Adrenal gland (tissue), 12 donors: ENCODE measurements around the gene AGR2. TPM values are rescaled to one million over a fixed set of nuclear protein-coding genes. Genes with fewer than 3 reads are reported as not detected.
A peak's percentile ranks its signal among the peaks of the same experiment; 100 is the strongest.
"Not testable (repeated sequence)": the region's sequence is repeated elsewhere in the genome, so short reads cannot be mapped to it uniquely, and the experiment has no call there.

ENCODE experiments used
- DNase-seq, 7 donors: peaks; one replicate each; pipeline ENCODE4 v3.0.0-alpha.2; 2019 to 2020
- H3K27ac ChIP-seq, 5 donors: fragments of 200-600 bp; sonication (generic) in 4 of 5; 1 replicate in 3 of 5; 2 replicates in 2 of 5; pipeline versions ENCODE4 v1.5.1 to v1.8.0; 2016 to 2020; ENCODE audit warnings: mild to moderate bottlenecking in 1 of 5
- H3K27me3 ChIP-seq: fragments of 200-600 bp; 2 replicates; pipeline ENCODE4 v1.8.0; 2021
- H3K36me3 ChIP-seq, 2 donors: fragments of 200-600 bp; replicated peaks in 1 of 2; 1 replicate in 1 of 2; 2 replicates in 1 of 2; pipeline versions ENCODE4 v1.5.1 to v1.8.0; 2018 to 2022
- H3K4me1 ChIP-seq, 2 donors: fragments of 200-600 bp; replicated peaks in 1 of 2; 1 replicate in 1 of 2; 2 replicates in 1 of 2; pipeline versions ENCODE4 v1.5.1 to v1.8.0; 2018 to 2021
- H3K4me3 ChIP-seq, 4 donors: fragments of 200-600 bp; sonication (generic) in 3 of 4; one replicate each; pipeline ENCODE4 v1.5.1; 2016 to 2018
- H3K9me3 ChIP-seq, 3 donors: fragments of 200-600 bp; sonication (generic) in 1 of 3; replicated peaks in 1 of 3; 1 replicate in 2 of 3; 2 replicates in 1 of 3; pipeline versions ENCODE4 v1.5.1 to v1.8.0; 2016 to 2021
- CTCF ChIP-seq, 6 experiments: fragments of 450-650 bp in 4 of 6; fragments of 200-600 bp in 2 of 6; sonication (generic) in 1 of 6; IDR thresholded peaks; 1 replicate in 5 of 6; 2 replicates in 1 of 6; pipeline versions ENCODE4 v1.5.1 to v1.8.0; 2016 to 2021; ENCODE audit warnings: antibody characterized with exemption in 6 of 6, mild to moderate bottlenecking in 2 of 6, moderate library complexity in 1 of 6
- POLR2A ChIP-seq, 2 donors: fragments of 450-650 bp; IDR thresholded peaks; one replicate each; pipeline ENCODE4 v1.6.1; 2017; ENCODE audit warnings: antibody characterized with exemption in 2 of 2, mild to moderate bottlenecking in 2 of 2, moderate library complexity in 1 of 2
- WGBS, 4 donors: extraction: QIAGEN DNeasy Blood & Tissue Kit in 2 of 4; methylation state at CpG; one replicate each; pipeline versions ENCODE4 v1.1.5 to v1.1.7; 2013 to 2017; 5-methylcytosine and 5-hydroxymethylcytosine counted together
- intact Hi-C, 2 donors: fragments of 100-400 bp; cut with DNase I; formaldehyde crosslinking; loops; one replicate each; pipeline versions ENCODE4 v1.14.1 to v1.15.0; 2022 to 2023
- polyA plus RNA-seq, 3 donors: library from polyadenylated mRNA; stranded (reverse); fragments of 200-250 nt in 2 of 3; fragments of 350-450 nt in 1 of 3; fragmentation: Illumina TruSeq in 1 of 3; extraction: RNeasy Lipid Tissue Mini Kit (QIAGEN cat#74804) in 1 of 3; gene quantifications; one replicate each; pipeline ENCODE4 v1.2.3, GENCODE V29; 2013 to 2014
- total RNA-seq, 9 donors: library from RNA; depleted of rRNA in 4 of 9; stranded (reverse); fragments of >200 nt in 4 of 9; fragments of 120-200 nt in 1 of 9; fragmentation: NEBNext Ultra II Directional in 1 of 9; extraction: Animal tissue kit (Norgen Biotek cat#: 25700) in 1 of 9; gene quantifications; one replicate each; pipeline versions ENCODE4 v1.1.0 to v1.2.4, GENCODE V29; 2013 to 2023
- donor health status: healthy with polysubstance abuse.
- donor health status: Bipolar disorder and iron deficiency.
- donor health status: DM: yes; HTN: yes; CAD: no.
- donor health status: DM: no; HTN: no; CAD: no.
- donor health status: DM: no; HTN: no; CAD: no.
- donor health status: DM: yes; HTN: yes; CAD: no.

The AGR2 gene
- total and polyA plus RNA-seq, 12 donors, result 0.13 to 4.3 (median 1.3) TPM; not detected in 7

- 90 to 100% (median 97%) methylated on average over 2 of the region's 2 CpGs for WGBS, 4 donors
Measured at GRCh38 chr7:16773884-16774283, 30.9 kb downstream of the AGR2 start.

GRCh38 chr7:16773326-16773725 lies 31.5 kb downstream of the AGR2 start:
- intact Hi-C loops, result no loop called here
- Histone ChIP-seq H3K36me3 (no peaks in the 10 kb centered on the region), H3K4me1 (no peaks in the 10 kb centered on the region), H3K27ac (no peak overlapping the region), H3K27me3 (no peaks in the 10 kb centered on the region), H3K4me3 (no peak overlapping the region), H3K9me3 (no peaks in the 10 kb centered on the region)
- no peak for DNase-seq
- no peak for TF ChIP-seq CTCF (IDR thresholded peaks at IDR 0.05)
- TF ChIP-seq POLR2A (IDR thresholded peaks at IDR 0.05), result no peak
- 56 to 61% (median 57%) methylated on average over 2 of the region's 2 CpGs for WGBS, 4 donors

More at GRCh38 chr7:16773884-16774283, 30.9 kb downstream of the AGR2 start:
- H3K4me1 ChIP-seq, result no peaks in the 10 kb centered on the region
- DNase-seq, result no peak
- no peaks in the 10 kb centered on the region for H3K27me3 ChIP-seq
- H3K9me3 ChIP-seq, result no peaks in the 10 kb centered on the region
- intact Hi-C loops, result no loop called here
- H3K27ac ChIP-seq, result no peak overlapping the region
- TF ChIP-seq CTCF (IDR thresholded peaks at IDR 0.05), result no peak
- TF ChIP-seq POLR2A (IDR thresholded peaks at IDR 0.05), result no peak
- H3K4me3 ChIP-seq, result no peak overlapping the region
- H3K36me3 ChIP-seq, result no peaks in the 10 kb centered on the region

- WGBS, 4 donors, result 82 to 85% (median 82%) methylated on average over 6 of the region's 6 CpGs
- no peak overlapping the region for H3K27ac ChIP-seq
- intact Hi-C loops, result no loop called here
- no peaks in the 10 kb centered on the region for H3K9me3 ChIP-seq
- no peaks in the 10 kb centered on the region for H3K36me3 ChIP-seq
- no peaks in the 10 kb centered on the region for H3K4me1 ChIP-seq
- no peaks in the 10 kb centered on the region for H3K27me3 ChIP-seq
- no peak for DNase-seq
- H3K4me3 ChIP-seq, result no peak overlapping the region
- TF ChIP-seq POLR2A (IDR thresholded peaks at IDR 0.05) (no peak), CTCF (IDR thresholded peaks at IDR 0.05) (no peak)
Measured at GRCh38 chr7:16770657-16771329, 34.0 kb downstream of the AGR2 start.

- DNase-seq, H3K4me3 ChIP-seq, H3K27ac ChIP-seq, H3K36me3 ChIP-seq, H3K27me3 ChIP-seq, H3K4me1 ChIP-seq, H3K9me3 ChIP-seq, intact Hi-C loops: not testable (repeated sequence)
- WGBS, 4 donors, result 98 to 100% (median 99%) methylated on average over 3 of the region's 3 CpGs
Measured at GRCh38 chr7:16769994-16770393, 34.8 kb downstream of the AGR2 start.

GRCh38 chr7:16765436-16765859 lies 39.4 kb downstream of the AGR2 start:
- WGBS, 4 donors, result 61 to 82% (median 73%) methylated on average over 2 of the region's 2 CpGs
- Histone ChIP-seq H3K9me3 (no peaks in the 10 kb centered on the region), H3K27me3 (no peaks in the 10 kb centered on the region), H3K27ac (peak overlapping the region in 1 of 5 donors; percentile 17), H3K4me1 (peaks cover 0 to 6% of the 10 kb centered on the region in 2 donors), H3K36me3 (no peaks in the 10 kb centered on the region), H3K4me3 (no peak overlapping the region)
- intact Hi-C loops, result no loop called here
- DNase-seq, result no peak
- no peak for TF ChIP-seq CTCF (IDR thresholded peaks at IDR 0.05)
- TF ChIP-seq POLR2A (IDR thresholded peaks at IDR 0.05), result no peak
